ENCODE results near the gene KDM1A.

KDM1A gene

DNA sequence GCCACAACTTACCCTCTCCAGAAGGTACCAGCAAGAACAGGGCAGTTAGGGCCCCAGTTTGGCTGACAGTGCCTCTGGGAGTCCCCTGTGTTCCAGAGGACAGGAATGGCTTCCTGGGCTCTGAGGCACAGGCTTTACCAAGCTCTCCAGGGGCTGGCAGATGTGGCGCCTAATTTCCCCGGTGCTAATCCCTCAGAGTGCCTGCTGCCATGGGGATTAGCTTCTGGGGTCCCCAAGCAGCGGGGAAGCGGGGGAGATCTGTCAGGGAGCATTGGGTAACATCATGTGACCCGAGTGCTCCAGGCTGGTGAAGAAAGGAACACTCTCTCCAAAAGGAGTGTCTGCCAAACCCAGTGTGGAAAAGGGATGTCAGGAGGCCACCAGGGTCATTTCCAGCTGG lies 46.5 kb upstream of the KDM1A start, which contains the start of gene LACTBL1:
Gene LACTBL1 (minus strand): TSS at position 107 of the 400 bp plus-strand sequence. CDS start 550 bp downstream, outside the sequence.
- POLR2A ChIA-PET = no interaction called here
- TF ChIP-seq ZNF138 (tag by site-specific recombination; IDR thresholded peaks at IDR 0.05; ENCODE audit: borderline replicate concordance) (no peak), ZIC2 (tag by site-specific recombination; IDR thresholded peaks at IDR 0.05) (peak; percentile 29), ZNF580 (tag by site-specific recombination; IDR thresholded peaks at IDR 0.05) (no peak)
- CTCF ChIA-PET = interaction anchor here (0.6 to 5.7 kb wide), 6 partner anchors 8 to 524 kb away, joined by 3 to 52 read pairs (median 5); no protein-coding TSS in a partner anchor

DNA sequence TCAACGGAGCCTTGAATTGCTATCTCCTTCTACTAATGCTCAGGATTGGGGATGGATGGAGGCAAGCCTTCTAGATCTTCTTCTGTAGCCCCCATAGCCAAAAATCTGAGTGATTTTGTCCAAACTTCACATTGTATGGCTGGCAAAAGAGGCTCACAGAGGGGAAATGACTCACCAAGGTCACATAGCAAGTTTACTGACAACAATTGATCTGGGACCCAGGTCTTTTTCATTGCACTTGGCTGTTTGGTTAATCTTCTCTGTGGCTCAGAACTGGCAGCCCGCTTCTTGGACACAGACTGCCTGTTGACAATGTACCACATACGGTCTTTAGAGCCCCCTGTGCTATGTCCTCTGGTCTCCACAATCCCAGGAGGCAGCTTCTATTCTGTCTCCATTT lies 43.6 kb upstream of the KDM1A start:
- Histone ChIP-seq H3K27ac (ENCODE audit: extremely low read depth, low read depth, low read length) (no peak overlapping the region), H3K36me3 (ENCODE audit: control insufficient read depth in 2 of 2, insufficient read depth in 1 of 2, low read length in 2 of 2) (no peaks in the 10 kb centered on the region), H3K4me1 (ENCODE audit: control insufficient read depth, insufficient read depth, low read length) (0 out of 2 replicates have a peak, but pooled peaks cover 3% of the 10 kb centered on the region), H3K4me3 (ENCODE audit: low read depth, low read length) (no peak overlapping the region), H3K9me3 (ENCODE audit: control insufficient read depth, insufficient read depth, low read depth, low read length) (no peaks in the 10 kb centered on the region)
- CTCF ChIA-PET = interaction anchor here (0.6 to 5.7 kb wide), 9 partner anchors 11 to 241 kb away, joined by 3 to 52 read pairs (median 4); no protein-coding TSS in a partner anchor
- no peak for TF ChIP-seq YY2 (tag by site-specific recombination; IDR thresholded peaks at IDR 0.05)
- TF ChIP-seq ZNF366 (tag by site-specific recombination; conservative IDR thresholded peaks at IDR 0.05) = no peak
- no peak for TF ChIP-seq ZNF433 (tag by site-specific recombination; IDR thresholded peaks at IDR 0.05; ENCODE audit: low read depth)
- no peak for TF ChIP-seq ZNF701 (tag by site-specific recombination; IDR thresholded peaks at IDR 0.05)
- no peak for TF ChIP-seq SP2 (tag by site-specific recombination; IDR thresholded peaks at IDR 0.05)
- no peak for TF ChIP-seq ZNF24 (tag by site-specific recombination; IDR thresholded peaks at IDR 0.05)
- no peak for TF ChIP-seq MEIS1 (CRISPR knock-in tag; IDR thresholded peaks at IDR 0.05; ENCODE audit: borderline replicate concordance)
- no peak for TF ChIP-seq ZNF548 (tag by site-specific recombination; IDR thresholded peaks at IDR 0.05)
- no peak for TF ChIP-seq WT1 (tag by site-specific recombination; IDR thresholded peaks at IDR 0.05)
- TF ChIP-seq, protein P1, sequence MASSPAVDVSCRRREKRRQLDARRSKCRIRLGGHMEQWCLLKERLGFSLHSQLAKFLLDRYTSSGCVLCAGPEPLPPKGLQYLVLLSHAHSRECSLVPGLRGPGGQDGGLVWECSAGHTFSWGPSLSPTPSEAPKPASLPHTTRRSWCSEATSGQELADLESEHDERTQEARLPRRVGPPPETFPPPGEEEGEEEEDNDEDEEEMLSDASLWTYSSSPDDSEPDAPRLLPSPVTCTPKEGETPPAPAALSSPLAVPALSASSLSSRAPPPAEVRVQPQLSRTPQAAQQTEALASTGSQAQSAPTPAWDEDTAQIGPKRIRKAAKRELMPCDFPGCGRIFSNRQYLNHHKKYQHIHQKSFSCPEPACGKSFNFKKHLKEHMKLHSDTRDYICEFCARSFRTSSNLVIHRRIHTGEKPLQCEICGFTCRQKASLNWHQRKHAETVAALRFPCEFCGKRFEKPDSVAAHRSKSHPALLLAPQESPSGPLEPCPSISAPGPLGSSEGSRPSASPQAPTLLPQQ (tag by site-specific recombination; IDR thresholded peaks at IDR 0.05) = no peak
- TF ChIP-seq PRDM6 (tag by site-specific recombination; IDR thresholded peaks at IDR 0.05) = no peak
- no peak for TF ChIP-seq ZNF561 (tag by site-specific recombination; IDR thresholded peaks at IDR 0.05; ENCODE audit: borderline replicate concordance)
- POLR2A ChIA-PET = no interaction called here

More for the DNA sequence above, 46.5 kb upstream of the KDM1A start, which contains the start of gene LACTBL1:
- no peak within 1 kb of the TSS for H3K4me3 ChIP-seq (ENCODE audit: low read depth, low read length)
- 0 out of 2 replicates have a peak, but pooled peaks cover 3% of the 10 kb centered on the region for H3K4me1 ChIP-seq (ENCODE audit: control insufficient read depth, insufficient read depth, low read length)
- H3K36me3 ChIP-seq (ENCODE audit: control insufficient read depth in 2 of 2, insufficient read depth in 1 of 2, low read length in 2 of 2) = no peaks in the 10 kb centered on the region
- H3K9me3 ChIP-seq (ENCODE audit: control insufficient read depth, insufficient read depth, low read depth, low read length) = no peaks in the 10 kb centered on the region
- H3K27ac ChIP-seq (ENCODE audit: extremely low read depth, low read depth, low read length) = no peak within 1 kb of the TSS

- CTCF ChIA-PET = interaction anchor here (0.6 to 5.7 kb wide), 10 partner anchors 11 to 209 kb away, joined by 3 to 61 read pairs (median 4); no protein-coding TSS in a partner anchor
- POLR2A ChIA-PET = no interaction called here
- H3K27ac ChIP-seq (ENCODE audit: extremely low read depth, low read depth, low read length) = no peak overlapping the region
- no peak overlapping the region for H3K4me3 ChIP-seq (ENCODE audit: low read depth, low read length)
- no peak for TF ChIP-seq ZFP3 (tag by site-specific recombination; IDR thresholded peaks at IDR 0.05; ENCODE audit: low read depth)
- 0 out of 2 replicates have a peak, but pooled peaks have one; percentile 34 for TF ChIP-seq ZNF610 (tag by site-specific recombination; IDR thresholded peaks at IDR 0.05; ENCODE audit: borderline replicate concordance)
- H3K4me1 ChIP-seq (ENCODE audit: control insufficient read depth, insufficient read depth, low read length) = 0 out of 2 replicates have a peak, but pooled peaks cover 3% of the 10 kb centered on the region
- H3K9me3 ChIP-seq (ENCODE audit: control insufficient read depth, insufficient read depth, low read depth, low read length) = no peaks in the 10 kb centered on the region
- no peaks in the 10 kb centered on the region for H3K36me3 ChIP-seq (ENCODE audit: control insufficient read depth in 2 of 2, insufficient read depth in 1 of 2, low read length in 2 of 2)
Observed at GRCh38 chr1:22976127-22976460, 43.2 kb upstream of the KDM1A start.

Measured in HEK293 (cell line).